ENCODE data around the gene CEBPA.

GRCh38 chr19:33306191-33306590 lies 3.9 kb upstream of the CEBPA start:
- TF ChIP-seq EZH2 (IDR thresholded peaks at IDR 0.05; ENCODE audit: borderline replicate concordance, low read depth, low read length, severe bottlenecking) = no peak
- no peak for TF ChIP-seq CTCF (IDR thresholded peaks at IDR 0.05; ENCODE audit: borderline replicate concordance, extremely low read depth, low read length, poor library complexity, severe bottlenecking)
